ENCODE results near the gene MVD. TPM values are rescaled to one million over a fixed set of nuclear protein-coding genes. Genes with fewer than 3 reads are reported as not detected.

Gene MVD
- total RNA-seq, 4 donors from 2014 or later, result 10.9 to 27.5 (median 16.3) TPM

- DNase-seq (ENCODE audit: low spot score) (no peak), ATAC-seq (ENCODE audit: low FRiP score) (no peak)
- no peak for TF ChIP-seq CTCF (IDR thresholded peaks at IDR 0.05)
These were observed 18.3 kb upstream of the MVD start for GRCh38 chr16:88681084-88681680.

- no peak for TF ChIP-seq CTCF (IDR thresholded peaks at IDR 0.05)
These were observed 17.7 kb upstream of the MVD start for GRCh38 chr16:88680554-88681083.

GRCh38 chr16:88678224-88678979, 15.5 kb upstream of the MVD start:
- no peak for TF ChIP-seq CTCF (IDR thresholded peaks at IDR 0.05)
- no peak for ATAC-seq (ENCODE audit: low FRiP score)

More at GRCh38 chr16:88680554-88681083, 17.7 kb upstream of the MVD start:
- ATAC-seq (ENCODE audit: low FRiP score) (no peak), DNase-seq (ENCODE audit: low spot score) (no peak)

GRCh38 chr16:88677721-88678120, 14.8 kb upstream of the MVD start:
- DNase-seq (ENCODE audit: low spot score) (no peak), ATAC-seq (ENCODE audit: low FRiP score) (no peak)

More at GRCh38 chr16:88678224-88678979, 15.5 kb upstream of the MVD start:
- DNase-seq (ENCODE audit: low spot score), result no peak

GRCh38 chr16:88676502-88677242, 13.8 kb upstream of the MVD start:
- no peak for ATAC-seq (ENCODE audit: low FRiP score)
- no peak for DNase-seq (ENCODE audit: low spot score)
- TF ChIP-seq CTCF (IDR thresholded peaks at IDR 0.05), result no peak

More at GRCh38 chr16:88677721-88678120, 14.8 kb upstream of the MVD start:
- no peak for TF ChIP-seq CTCF (IDR thresholded peaks at IDR 0.05)

- ATAC-seq (ENCODE audit: low FRiP score) (no peak), DNase-seq (ENCODE audit: low spot score) (no peak)
These were observed 11.0 kb upstream of the MVD start for GRCh38 chr16:88673716-88674379.

More at GRCh38 chr16:88673716-88674379, 11.0 kb upstream of the MVD start:
- TF ChIP-seq CTCF (IDR thresholded peaks at IDR 0.05), result no peak
